Suppressor macrophage treated with lipopolysaccharide for 4 hours (primary cell): ENCODE measurements around the gene RNF223.
A peak's percentile ranks its signal among the peaks of the same experiment; 100 is the strongest.
"Not testable (repeated sequence)": the region's sequence is repeated elsewhere in the genome, so short reads cannot be mapped to it uniquely, and the experiment has no call there.

Experiments
- DNase-seq: peaks from one replicate; pipeline ENCODE4 v3.0.0-alpha.2; 2020

Gene RNF223

GRCh38 chr1:1085911-1086841 lies 12.1 kb upstream of the RNF223 start:
- DNase-seq: no peak

GRCh38 chr1:1085171-1085841 lies 11.2 kb upstream of the RNF223 start:
- no peak for DNase-seq

DNA sequence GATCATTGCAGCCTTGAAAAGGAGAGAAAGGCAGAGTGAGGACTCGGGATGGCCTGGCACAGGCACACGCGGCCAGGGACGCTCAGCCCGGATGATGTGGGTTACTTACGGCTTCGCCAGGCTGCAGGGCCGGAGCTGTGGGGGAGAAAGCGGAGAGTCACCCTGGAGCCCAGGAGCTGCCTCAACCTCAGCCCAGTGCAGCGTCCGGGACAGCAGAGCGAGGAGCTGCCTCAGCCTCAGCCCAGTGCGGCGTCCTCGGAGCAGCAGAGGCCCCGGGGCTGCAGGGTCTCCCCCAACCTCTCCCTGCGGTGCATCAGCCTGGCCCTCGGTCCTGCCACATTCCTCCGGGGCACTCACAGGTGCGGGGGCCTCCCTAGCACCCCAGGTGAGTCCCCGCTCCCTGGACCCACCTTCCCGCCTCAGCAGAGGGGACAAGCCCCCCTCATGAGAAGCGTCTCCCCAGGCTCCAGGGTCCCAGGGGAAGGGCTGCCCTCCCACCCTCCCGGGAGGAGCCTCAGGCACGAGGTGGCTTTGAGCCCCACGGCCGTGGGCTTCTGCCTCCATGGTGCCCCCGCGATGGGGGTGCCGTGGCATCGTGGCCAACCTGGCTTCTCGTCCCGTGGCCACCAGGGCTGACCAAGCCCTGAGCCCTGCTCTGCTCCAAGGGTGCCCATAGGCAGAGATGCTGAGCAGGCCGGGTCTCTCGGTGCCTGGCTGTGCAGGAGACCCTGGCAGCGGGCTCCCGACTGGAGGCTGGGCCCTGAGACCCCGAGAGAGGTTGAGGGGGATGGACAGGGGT lies 10.5 kb upstream of the RNF223 start:
- DNase-seq: no peak

DNA sequence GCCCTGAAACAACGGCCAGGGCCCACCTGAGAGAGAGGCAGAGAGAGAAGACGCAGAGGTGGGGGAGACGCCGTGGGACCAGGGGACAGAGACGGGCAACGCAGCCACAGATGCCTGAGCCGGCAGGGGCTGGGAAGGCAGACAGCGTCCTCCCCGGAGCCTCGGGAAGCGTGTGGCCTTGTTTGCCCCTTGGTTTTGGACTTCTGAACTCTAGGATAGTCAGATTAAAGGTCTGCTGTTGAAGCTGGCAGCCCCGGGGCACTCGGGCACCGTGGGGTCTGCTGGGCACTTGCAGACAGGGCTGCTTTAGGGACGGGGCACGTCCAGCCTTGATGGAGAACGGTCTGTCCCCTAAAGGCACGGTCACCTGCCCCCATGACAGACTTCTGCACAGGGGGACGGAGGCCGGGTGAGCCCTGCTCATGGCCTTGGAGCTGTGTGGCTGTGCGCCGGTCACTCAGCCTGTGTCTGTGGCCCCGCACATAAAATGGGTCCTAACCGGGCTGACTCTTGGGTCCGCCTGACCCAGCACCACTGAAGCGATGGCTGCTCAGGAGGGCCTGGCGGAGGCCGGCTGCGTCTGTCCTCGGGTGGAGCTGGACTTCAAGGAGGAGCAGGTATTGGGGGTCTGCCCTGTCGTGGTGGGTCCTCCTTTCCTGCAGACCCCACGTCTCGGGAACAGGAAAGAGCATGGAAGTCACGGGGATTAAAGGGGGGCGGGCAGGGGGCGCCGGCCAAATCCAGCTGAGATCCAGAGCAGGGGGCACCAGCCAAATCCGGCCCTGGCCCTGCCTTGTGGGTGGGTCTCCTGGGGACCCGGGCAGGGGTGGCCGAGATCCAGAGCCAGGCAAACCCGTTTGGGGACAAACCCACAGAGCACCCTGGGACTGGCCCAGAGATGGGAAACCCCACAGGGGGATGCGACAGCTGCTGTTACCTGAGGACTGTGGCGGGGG lies 9.6 kb upstream of the RNF223 start:
- no peak for DNase-seq

- DNase-seq: no peak
Observed at GRCh38 chr1:1082776-1083415, 8.8 kb upstream of the RNF223 start.

DNA sequence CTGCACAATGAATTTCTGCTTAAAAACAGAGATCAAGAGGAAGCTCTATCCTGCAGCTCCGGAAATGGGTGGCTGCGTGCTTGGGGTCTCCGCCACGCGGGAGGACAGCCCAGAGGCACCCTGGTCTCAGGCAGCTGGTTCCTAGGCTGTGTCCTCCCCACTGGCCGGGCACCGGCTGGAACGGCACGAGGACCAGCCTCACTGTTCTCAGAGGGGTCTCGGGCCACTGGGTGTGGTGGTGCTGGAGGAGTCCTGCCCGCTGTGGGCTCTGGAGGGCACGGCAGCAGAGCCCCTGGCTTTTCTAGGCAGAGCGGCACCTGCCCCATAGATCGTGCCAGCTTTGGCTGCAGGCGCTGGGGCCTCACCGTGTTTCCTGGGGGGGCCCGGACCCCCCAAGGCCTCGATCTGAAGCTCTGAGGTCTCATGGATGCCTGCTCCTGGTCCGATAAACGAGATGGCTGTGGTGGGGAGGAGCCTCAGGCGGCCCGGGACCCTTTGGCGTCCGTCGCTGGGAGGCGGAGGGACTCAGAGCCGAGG lies 8.2 kb upstream of the RNF223 start:
- no peak for DNase-seq

DNA sequence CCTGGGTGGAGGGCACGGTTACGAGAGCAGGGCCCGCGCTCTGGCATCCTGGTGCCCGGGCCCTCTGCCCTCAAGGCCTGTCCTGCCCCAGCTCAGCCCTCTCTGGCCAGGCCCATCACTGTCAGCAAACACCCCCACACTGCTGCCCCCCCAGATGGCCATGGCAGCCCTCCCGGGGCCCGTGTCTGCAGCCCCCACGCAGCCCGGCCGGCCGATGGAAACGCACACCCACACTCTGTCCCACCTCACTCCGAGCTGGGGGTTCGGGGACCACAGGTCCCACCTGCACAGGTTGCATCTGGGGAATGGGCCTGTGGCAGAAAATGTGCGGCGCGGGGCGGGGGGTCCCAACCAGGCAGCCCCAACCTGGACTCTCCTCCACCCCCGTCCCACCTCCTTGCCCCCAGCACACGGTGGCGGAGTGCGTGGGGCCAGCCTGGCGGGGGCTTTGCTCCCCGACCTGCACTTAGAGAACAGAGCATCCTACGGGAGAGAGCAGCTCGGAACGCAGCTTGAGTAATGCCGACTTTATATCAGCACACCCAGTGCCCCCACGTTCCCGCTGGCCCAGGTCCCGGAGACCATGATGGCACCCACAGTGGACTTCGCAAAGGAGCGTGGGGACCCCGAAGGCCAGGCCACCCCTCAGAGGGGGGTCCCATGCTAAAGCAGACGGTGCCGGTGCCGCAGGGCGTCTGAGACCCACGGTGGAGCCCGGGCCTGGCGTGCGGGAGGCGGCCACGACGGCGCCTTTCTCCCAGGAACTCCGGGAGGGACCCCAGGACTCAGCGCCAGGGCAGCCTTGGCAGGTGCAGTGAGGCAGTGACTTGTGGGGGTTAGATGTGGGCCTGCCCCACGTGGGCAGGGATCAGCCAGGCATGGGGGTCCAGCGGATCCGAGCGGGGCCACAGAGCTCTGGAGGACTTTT lies 7.5 kb upstream of the RNF223 start:
- DNase-seq: no peak

DNA sequence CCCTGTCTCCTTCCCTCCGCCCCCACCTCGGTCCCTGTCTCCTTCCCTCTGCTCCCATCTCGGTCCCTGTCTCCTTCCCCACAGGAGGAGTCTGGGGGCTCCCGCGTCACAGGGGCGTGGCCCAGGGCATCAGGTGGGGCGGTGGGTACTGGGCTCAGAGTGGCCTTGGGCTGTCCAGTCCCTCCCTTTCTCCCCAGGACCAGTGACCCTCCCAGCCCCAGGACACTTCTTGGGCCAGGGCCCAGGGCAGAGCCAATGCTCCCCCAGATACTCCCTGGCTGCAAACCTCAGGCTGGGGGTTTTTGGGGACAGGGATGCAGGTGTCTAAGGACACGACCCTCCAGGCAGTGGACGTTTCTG lies 6.8 kb upstream of the RNF223 start:
- no peak for DNase-seq

DNA sequence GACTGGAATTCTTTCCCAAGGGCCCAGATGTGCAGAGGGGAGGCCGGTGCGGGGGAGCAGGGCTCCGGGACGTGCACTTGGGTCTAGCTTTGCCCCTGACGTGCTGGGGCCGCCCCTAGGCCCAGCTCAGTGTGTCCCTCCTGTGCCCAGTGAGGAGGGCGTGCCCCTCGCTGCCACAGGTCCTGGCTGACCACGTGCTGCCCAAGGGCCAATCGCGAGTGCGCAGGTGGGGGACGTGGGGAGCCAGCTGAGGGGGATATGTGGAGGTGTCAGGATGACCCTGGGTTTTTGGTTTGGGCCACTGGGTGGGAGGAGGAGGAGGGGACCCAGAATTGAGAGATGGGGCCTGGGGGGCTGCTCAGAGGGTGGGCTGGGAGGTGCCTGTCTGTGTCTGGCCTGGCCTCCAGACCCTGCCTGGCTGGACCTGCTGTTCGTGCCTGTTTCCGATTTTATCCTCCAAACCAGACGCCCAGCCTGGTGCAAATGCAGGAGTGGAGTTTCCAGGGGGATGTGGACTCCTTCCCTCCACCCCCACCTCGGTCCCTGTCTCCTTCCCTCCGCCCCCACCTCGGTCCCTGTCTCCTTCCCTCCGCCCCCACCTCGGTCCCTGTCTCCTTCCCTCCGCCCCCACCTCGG lies 6.1 kb upstream of the RNF223 start:
- no peak for DNase-seq

DNA sequence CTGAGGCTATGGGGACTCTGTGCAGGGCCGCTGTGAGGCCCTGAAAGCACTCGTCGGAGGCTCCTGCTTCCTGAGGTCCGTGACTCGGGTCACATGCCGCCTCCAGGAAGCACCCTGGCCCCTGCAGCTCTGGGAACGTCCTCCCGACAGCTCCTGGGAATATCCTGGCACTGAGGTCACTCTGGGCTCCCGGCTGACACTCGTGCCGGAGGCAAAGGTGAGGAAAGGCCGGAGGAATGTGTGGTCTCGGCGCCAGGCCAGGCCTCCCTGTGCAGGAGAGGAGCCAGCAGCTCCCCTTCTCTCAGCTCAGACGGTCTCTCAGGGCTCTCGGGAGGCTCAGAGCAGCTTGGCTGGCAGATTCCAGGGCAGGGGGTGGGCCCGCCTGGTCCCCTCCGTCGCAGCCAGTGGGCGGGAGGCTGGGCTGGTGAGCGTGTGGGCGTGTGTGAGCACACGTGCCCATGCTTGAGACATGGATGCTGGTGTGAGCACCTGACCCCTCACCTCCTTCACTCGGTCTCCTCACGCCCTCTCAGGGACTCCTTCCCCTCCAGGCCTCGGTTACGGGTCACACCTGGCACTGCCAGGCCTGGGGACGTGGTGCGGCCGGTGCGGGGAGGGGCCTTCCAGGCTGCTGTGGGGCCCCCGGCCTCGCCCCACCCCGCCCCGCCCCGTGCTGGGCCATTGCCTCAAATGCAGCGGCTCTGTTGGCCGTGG lies 5.5 kb upstream of the RNF223 start:
- DNase-seq: peak; percentile 33

GRCh38 chr1:1077396-1077795 lies 3.3 kb upstream of the RNF223 start:
- not testable (repeated sequence) for DNase-seq

- DNase-seq: no peak
Observed at GRCh38 chr1:1075148-1075935, 1.2 kb upstream of the RNF223 start.

DNA sequence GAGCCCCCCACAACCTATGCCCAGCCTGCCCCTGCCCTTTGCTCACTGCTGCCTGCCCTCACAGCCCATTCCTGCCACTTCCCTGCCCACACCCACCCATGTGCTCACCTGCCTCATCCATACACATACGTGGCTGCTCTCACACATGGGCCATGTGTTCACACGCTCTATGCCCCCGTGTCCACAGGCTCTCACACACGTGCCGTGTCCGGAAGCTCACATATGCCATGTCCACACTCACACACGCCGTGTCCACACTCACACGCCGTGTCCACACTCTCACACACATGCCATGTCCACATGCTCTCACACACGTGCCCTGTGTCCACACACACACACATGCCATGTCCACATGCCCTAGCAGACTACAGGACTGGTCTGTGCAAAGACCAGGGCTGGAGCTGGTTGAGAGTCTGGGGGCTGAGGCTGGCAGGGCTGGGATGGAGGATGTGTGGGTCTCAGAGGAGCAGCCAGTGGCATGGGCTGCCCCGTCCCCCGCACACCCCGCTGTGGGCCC lies 583 bp upstream of the RNF223 start:
- DNase-seq: no peak

GRCh38 chr1:1072849-1073742 lies 1.0 kb downstream of the RNF223 start:
- DNase-seq: no peak

DNA sequence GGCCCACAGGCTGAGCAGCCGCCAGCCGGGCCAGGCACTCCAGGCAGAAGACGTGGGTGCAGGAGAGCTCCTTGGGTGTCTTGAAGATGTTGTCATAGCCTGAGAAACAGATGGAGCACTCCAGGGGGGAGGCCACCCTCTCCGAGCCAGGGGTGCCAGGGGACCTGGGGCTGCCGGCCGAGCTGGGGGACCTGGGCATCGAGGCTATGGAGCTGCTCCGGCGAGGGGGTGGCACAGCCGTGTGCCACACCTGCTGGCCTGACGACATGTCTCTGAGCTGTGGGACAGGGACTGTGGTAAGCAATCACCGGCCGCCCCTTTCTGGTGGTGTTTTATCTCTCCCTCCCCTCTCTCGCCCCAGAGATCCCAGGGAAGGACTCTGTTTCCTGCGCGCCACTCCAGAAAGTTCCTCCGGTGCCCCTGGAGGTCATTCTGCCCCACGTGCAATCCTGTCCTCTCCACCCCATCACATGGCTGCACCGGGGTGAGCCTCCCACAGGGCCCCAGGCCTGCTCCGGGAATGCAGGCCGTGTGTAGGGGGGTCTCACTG lies 1.7 kb downstream of the RNF223 start:
- DNase-seq: no peak

DNA sequence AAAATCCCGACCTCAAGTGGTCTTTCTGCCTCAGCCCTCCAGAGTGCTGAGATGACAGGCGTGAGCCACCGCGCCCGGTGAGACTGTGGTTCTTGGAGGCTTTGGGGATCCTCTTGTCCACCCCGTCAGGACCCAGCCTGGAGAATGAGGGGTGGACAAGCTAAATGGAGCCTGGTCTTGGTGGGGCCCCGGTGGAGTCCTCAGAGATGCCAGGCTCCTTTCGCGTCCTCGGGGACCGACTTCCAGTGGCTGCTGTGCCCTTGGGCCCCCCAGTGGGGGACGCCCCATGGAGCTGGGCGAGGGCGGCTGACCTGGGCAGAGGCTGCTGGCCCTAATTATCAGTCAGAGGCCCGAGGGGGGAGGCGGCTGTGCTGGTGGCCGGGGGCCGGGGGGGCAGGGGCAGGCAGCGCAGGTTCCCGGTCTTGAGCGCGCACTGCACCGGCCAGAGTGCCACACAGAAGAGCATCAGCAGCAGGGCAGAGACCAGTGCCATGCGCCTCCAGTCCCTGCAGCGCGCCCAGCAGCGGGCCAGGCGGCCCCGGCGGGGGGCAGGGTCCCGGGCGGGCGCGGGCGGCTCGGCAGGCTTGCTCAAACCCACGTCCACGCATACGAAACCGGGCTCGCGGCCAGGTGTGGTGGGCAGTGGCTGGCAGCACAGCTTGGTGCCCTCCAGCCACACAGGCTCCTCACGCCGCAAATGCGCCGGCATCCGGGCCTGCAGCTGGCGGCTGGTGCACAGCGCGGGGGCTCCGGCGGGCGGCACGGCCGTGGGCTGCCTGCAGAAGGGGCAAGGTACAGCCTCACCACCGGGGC lies 2.4 kb downstream of the RNF223 start:
- DNase-seq: no peak
